ENCODE results near the gene COIL.
A peak's percentile ranks its signal among the peaks of the same experiment; 100 is the strongest.
"Not testable (repeated sequence)": the region's sequence is repeated elsewhere in the genome, so short reads cannot be mapped to it uniquely, and the experiment has no call there.

The COIL gene, protein sequence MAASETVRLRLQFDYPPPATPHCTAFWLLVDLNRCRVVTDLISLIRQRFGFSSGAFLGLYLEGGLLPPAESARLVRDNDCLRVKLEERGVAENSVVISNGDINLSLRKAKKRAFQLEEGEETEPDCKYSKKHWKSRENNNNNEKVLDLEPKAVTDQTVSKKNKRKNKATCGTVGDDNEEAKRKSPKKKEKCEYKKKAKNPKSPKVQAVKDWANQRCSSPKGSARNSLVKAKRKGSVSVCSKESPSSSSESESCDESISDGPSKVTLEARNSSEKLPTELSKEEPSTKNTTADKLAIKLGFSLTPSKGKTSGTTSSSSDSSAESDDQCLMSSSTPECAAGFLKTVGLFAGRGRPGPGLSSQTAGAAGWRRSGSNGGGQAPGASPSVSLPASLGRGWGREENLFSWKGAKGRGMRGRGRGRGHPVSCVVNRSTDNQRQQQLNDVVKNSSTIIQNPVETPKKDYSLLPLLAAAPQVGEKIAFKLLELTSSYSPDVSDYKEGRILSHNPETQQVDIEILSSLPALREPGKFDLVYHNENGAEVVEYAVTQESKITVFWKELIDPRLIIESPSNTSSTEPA

GRCh38 chr17:56960596-56961538 is at the start of gene COIL:
TSS of gene COIL (minus strand) at chr17:56961050. CDS start at chr17:56961019, 31 bp downstream.
- DNase-seq (ENCODE audit: low read depth), result peak; percentile 79

- no peak for DNase-seq (ENCODE audit: low read depth)
Measured at GRCh38 chr17:57010487-57010886, 49.6 kb upstream of the COIL start.

DNA sequence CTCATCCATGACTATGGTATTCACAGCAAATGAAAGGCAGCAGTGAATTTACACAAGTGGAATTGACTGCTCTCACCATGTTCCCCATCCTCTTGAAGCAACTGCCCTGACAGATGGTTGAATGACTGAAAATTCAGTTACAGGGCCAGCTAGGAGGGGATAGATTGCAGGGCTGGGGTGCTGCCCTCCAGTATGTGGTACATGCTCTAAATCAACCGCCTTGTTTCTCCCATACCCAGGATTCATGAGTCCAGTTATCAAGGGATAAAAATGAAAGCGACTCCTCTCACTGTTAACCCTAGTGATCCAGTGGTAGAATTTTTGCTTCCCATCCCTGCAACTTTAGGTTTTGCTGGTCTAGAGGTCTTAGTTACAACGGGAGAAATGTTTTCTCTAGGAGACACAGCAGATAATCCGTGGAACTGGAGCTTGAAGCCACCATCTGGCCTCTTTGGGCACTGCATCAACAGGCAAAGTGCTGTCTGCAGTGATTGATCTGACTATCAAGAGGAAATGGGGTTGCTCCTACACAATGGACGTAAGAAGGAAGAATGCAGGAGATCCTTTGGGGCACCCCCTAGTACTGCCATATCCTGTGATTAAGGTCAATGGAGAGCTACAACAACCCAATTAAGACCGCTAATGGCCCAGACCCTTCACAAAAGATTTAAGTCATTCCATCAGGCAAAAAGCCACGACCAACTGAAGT is 49.0 kb upstream of the COIL start:
- peak; percentile 14 for DNase-seq (ENCODE audit: low read depth)

DNA sequence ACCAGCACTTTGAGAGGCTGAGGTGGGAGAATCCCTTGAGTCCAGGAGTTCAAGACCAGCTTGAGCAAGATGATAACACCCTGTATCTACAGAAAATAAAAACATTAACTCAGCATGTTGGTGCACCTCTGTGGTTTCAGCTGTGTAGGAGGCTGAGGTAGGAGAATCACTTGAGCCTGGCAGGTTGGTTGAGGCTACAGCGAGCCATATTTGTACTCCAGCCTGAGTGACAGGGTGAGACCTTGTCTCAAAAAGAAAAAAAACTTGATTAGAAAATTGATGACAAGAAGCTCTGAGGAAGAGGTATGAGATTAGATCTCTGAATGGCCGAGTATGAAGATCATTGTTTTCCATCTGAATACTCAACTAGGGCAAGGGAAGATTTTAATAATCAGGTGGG is 48.1 kb upstream of the COIL start:
- no peak for DNase-seq (ENCODE audit: low read depth)

- no peak for DNase-seq (ENCODE audit: low read depth)
Measured at GRCh38 chr17:57006040-57006439, 45.2 kb upstream of the COIL start.

DNA sequence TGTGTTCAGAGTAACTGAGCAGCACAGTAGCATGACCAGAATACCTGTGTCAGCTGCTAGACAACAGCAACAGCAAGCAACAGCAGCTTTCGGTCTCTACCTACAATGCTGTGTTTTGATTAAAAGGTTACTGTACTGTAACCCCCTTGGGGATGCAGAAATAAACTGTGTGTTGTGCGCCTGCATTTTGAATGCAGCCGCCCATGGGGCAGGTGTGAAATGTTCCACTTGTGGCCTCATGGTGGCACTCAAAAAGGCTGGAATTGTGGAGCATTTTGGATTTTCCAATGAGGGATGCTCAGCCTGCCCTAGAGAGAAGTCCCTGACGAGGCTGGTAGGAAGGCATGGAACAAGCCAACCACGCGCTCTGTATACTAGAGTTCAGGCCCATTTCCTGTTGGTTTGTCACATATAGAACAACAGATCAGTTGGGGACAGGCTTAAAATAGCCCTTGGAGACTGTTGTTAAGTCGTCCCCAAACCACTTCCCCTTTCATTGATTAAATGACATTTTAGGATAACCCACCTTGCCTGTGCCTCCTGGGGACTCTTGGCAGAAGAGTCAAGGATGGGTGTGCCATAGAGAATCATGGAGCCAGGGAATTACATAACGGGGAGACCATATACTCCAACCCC is 44.2 kb upstream of the COIL start:
- no peak for DNase-seq (ENCODE audit: low read depth)

DNA sequence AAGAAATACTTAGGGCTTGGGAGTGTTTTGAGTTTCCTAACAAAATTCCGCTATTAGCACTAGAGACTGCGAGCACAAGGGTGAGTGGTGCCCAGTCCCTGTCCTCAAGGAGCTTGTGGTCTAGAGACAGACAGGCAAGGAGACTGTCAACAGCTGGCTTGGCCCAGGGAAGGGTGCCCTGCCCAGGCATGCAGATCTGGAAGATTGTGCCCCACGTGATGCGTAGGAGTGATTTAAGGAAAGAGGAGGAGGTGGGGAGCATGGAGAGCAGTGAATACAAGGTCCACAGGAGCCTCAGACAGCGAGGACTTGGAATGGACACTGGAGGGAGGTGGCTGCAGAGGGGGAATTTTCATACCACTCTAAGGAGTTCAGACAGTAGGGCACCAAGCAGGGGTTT is 42.1 kb upstream of the COIL start:
- no peak for DNase-seq (ENCODE audit: low read depth)

DNA sequence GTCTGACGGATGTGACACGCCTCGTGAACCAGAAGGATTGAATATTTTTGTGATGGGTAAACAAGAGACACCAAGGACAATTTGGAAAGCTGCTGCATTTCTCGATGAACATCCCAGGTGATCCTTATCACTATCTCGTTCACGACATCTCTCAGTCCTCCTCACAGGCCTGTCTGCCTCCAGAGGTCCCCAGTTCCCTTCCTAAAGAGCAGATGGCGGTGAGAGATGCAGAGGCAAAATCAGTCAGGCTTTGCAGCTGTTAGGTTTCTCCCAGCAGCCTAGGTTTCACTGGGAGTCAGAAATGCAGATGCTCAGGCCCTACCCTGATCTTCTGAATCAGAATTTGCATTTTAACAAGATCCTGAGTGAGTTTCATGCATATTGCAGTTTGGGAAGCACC is 40.7 kb upstream of the COIL start:
- DNase-seq (ENCODE audit: low read depth), result no peak

DNA sequence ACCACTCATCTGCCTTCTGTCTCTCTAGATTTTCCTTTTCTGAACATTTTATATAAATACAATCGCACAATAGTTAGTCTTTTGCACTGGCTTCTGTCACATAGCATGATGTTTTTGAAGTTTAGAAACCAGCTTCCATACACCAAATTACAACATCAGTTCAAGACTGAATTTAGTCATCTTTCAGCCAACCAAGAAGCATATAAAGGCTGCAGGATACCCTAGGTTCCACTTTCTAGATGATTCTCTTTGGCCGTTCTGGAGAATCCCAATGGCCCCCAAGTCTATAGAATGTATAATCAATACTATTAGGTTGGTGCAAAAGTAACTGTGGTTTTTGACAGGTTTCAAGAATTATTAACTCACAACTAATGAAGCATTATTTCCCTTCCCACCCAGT is 36.5 kb upstream of the COIL start:
- DNase-seq (ENCODE audit: low read depth), result no peak

- DNase-seq (ENCODE audit: low read depth), result no peak
Measured at GRCh38 chr17:56995766-56996165, 34.9 kb upstream of the COIL start.

- DNase-seq (ENCODE audit: low read depth), result no peak
Measured at GRCh38 chr17:56994009-56994792, 33.4 kb upstream of the COIL start.

- no peak for DNase-seq (ENCODE audit: low read depth)
Measured at GRCh38 chr17:56992364-56992763, 31.5 kb upstream of the COIL start.

GRCh38 chr17:56988901-56989572 is 28.2 kb upstream of the COIL start:
- DNase-seq (ENCODE audit: low read depth), result no peak

GRCh38 chr17:56987283-56987834 is 26.5 kb upstream of the COIL start:
- no peak for DNase-seq (ENCODE audit: low read depth)

- no peak for DNase-seq (ENCODE audit: low read depth)
Measured at GRCh38 chr17:56985371-56986162, 24.7 kb upstream of the COIL start.

DNA sequence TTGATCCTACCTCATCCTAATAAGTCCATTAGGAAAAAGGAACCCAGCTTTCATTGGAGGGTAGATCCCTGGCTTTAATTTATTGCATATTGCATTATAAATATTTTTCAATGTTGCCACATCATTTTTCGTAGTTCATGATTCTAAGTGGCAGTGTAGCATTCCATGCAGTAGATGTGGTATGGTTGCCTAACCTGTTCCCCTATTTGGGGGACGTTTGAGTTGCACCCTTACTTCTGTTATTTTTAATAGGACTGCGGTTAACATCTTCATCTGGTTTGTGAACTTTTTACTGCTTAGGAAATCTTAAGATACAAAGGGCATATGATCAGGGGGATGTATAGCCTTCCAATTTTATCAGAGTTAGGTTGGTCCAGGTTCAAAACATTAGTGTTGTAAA is 22.5 kb upstream of the COIL start:
- no peak for DNase-seq (ENCODE audit: low read depth)

DNA sequence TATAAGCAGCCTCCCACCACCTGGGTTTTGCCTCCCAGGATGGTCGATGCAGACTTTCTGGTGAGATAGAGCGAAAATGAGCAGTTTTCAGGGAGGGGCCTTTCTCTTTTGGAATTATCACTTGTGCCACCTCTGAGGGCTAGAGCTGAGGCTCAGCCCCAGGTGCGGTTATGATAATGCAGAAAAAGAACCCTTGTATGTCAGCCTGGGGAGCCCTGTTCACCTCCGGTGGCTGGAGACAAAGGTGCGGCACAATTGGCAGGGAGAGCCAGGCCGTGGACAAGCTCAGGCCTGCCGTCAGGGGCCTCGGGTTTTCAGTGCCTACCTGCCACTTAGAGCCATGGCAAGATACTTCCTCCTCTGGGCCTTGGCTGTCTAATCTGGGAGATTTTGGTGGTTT is 21.5 kb upstream of the COIL start:
- DNase-seq (ENCODE audit: low read depth), result no peak

- not testable (repeated sequence) for DNase-seq (ENCODE audit: low read depth)
Measured at GRCh38 chr17:56980526-56980925, 19.7 kb upstream of the COIL start.

GRCh38 chr17:56979091-56979480 is 18.2 kb upstream of the COIL start:
- no peak for DNase-seq (ENCODE audit: low read depth)
